ENCODE measurements around the gene ARHGAP26. TPM values are rescaled to one million over a fixed set of nuclear protein-coding genes. Genes with fewer than 3 reads are reported as not detected.

Gene ARHGAP26
- polyA plus RNA-seq, 3 donors, result 26.5 to 56.8 (median 28.7) TPM

DNA sequence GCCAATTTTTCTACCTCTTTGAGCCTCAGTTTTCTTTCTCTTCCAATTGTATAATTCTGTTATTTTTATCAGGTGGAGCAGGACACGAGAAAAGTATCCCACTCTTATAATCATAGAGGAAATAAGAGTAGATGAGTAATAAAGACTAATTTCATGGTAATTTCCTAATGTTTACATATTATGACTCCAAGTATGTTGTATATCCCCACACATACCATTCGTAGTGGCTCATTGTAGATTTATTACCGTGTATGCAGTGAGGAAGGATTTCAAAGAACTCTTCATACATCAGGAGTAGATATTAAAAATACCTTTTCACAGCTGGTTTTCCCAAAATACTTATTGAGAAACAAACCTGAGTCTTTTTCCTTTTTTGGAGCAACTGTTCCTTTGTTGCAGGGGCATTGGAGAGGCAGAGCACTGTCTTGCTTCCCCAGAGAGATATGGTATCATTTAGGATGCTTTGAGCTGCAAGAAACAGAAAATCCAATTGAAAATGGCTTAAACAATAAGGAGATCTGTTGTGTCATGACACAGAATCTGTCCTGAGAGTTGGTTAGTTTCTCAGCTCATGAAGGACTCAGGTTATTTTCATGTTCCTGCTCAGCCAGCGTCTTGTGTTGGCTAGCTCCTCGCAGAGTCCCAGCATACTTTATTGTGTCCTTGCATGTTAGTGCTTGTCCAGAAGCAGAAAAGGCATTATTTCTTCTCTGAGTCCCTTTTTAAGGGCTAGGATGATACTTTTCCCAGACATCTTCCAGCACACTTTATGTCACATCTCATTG, 291.2 kb downstream of the ARHGAP26 start:
- intact Hi-C loops (cut with micrococcal nuclease), result no loop called here
- Histone ChIP-seq H3K27me3 (ENCODE audit: control insufficient read depth in 2 of 2, insufficient read depth in 2 of 2, low read length in 2 of 2) (no peaks in the 10 kb centered on the region), H3K4me1 (ENCODE audit: control insufficient read depth in 1 of 2, insufficient read depth in 2 of 2, low read length in 2 of 2) (peaks cover 45 to 51% of the 10 kb centered on the region in 2 donors), H4K20me1 (ENCODE audit: insufficient read depth, low read length) (peaks cover 58% of the 10 kb centered on the region), H3K79me2 (ENCODE audit: insufficient read depth, low read length) (peaks cover 3% of the 10 kb centered on the region), H3K4me3 (replicated peaks in 1 of 3; ENCODE audit: low read depth in 2 of 3, low read length in 3 of 3) (no peak overlapping the region), H3K4me2 (replicated peaks; ENCODE audit: extremely low read depth, low read length, poor library complexity, severe bottlenecking) (no peak overlapping the region), H3K9me3 (replicated peaks in 1 of 2; ENCODE audit: control insufficient read depth in 1 of 2, insufficient read depth in 1 of 2, low read length in 2 of 2) (no peaks in the 10 kb centered on the region), H3K36me3 (replicated peaks in 1 of 2; ENCODE audit: control insufficient read depth in 1 of 2, insufficient read depth in 2 of 2, low read length in 2 of 2) (peaks cover 58 to 87% of the 10 kb centered on the region in 2 donors), H3K9ac (ENCODE audit: insufficient read depth, low read length, poor library complexity, severe bottlenecking) (no peak overlapping the region), H2AFZ (ENCODE audit: insufficient read depth, low read depth, low read length, poor library complexity, severe bottlenecking) (no peak overlapping the region), H3K27ac (ENCODE audit: low read depth in 1 of 2, low read length in 2 of 2) (no peak overlapping the region)
- Mint-ChIP-seq H3K27ac (no peak overlapping the region), H3K27me3 (ENCODE audit: low read depth in 3 of 3) (peaks cover 0 to 2% (median 1%) of the 10 kb centered on the region in 3 donors), H3K9me3 (no peaks in the 10 kb centered on the region), H3K36me3 (peaks cover 82 to 88% of the 10 kb centered on the region in 2 donors), H3K4me1 (peaks cover 64% of the 10 kb centered on the region), H3K4me3 (no peak overlapping the region)
- 88% methylated on average over 2 of the region's 5 CpGs for WGBS (ENCODE audit: insufficient coverage)
- no peak for DNase-seq
- TF ChIP-seq, protein P1, sequence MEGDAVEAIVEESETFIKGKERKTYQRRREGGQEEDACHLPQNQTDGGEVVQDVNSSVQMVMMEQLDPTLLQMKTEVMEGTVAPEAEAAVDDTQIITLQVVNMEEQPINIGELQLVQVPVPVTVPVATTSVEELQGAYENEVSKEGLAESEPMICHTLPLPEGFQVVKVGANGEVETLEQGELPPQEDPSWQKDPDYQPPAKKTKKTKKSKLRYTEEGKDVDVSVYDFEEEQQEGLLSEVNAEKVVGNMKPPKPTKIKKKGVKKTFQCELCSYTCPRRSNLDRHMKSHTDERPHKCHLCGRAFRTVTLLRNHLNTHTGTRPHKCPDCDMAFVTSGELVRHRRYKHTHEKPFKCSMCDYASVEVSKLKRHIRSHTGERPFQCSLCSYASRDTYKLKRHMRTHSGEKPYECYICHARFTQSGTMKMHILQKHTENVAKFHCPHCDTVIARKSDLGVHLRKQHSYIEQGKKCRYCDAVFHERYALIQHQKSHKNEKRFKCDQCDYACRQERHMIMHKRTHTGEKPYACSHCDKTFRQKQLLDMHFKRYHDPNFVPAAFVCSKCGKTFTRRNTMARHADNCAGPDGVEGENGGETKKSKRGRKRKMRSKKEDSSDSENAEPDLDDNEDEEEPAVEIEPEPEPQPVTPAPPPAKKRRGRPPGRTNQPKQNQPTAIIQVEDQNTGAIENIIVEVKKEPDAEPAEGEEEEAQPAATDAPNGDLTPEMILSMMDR (IDR thresholded peaks at IDR 0.05), result no peak

DNA sequence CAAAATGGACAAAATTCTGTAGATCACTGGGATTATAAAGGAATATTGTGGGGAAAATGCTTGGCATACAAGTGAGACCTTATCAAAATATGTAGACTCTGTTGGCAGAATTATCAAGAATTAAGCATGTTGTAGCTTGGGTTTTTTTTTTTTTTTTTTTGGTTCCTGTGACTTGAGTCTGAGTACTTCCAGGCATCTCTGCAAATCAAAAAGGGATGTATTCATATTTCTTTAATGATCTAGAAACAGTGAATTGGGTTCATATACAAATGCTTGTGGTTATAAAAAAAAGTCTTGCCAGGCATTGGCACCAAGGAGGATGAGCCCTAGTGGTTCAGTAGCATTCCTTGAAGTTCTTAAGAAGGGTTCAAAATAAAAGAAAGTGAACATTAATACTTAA, 292.2 kb downstream of the ARHGAP26 start:
- intact Hi-C loops (cut with micrococcal nuclease), result no loop called here
- Histone ChIP-seq H3K36me3 (replicated peaks in 1 of 2; ENCODE audit: control insufficient read depth in 1 of 2, insufficient read depth in 2 of 2, low read length in 2 of 2) (peaks cover 49 to 83% of the 10 kb centered on the region in 2 donors), H3K27ac (ENCODE audit: low read depth in 1 of 2, low read length in 2 of 2) (no peak overlapping the region), H3K27me3 (ENCODE audit: control insufficient read depth in 2 of 2, insufficient read depth in 2 of 2, low read length in 2 of 2) (no peaks in the 10 kb centered on the region), H3K4me1 (ENCODE audit: control insufficient read depth in 1 of 2, insufficient read depth in 2 of 2, low read length in 2 of 2) (peaks cover 48 to 52% of the 10 kb centered on the region in 2 donors), H3K4me3 (replicated peaks in 1 of 3; ENCODE audit: low read depth in 2 of 3, low read length in 3 of 3) (no peak overlapping the region), H3K9ac (ENCODE audit: insufficient read depth, low read length, poor library complexity, severe bottlenecking) (no peak overlapping the region), H3K4me2 (replicated peaks; ENCODE audit: extremely low read depth, low read length, poor library complexity, severe bottlenecking) (no peak overlapping the region), H2AFZ (ENCODE audit: insufficient read depth, low read depth, low read length, poor library complexity, severe bottlenecking) (no peak overlapping the region), H4K20me1 (ENCODE audit: insufficient read depth, low read length) (peaks cover 64% of the 10 kb centered on the region), H3K9me3 (replicated peaks in 1 of 2; ENCODE audit: control insufficient read depth in 1 of 2, insufficient read depth in 1 of 2, low read length in 2 of 2) (no peaks in the 10 kb centered on the region), H3K79me2 (ENCODE audit: insufficient read depth, low read length) (peaks cover 3% of the 10 kb centered on the region)
- TF ChIP-seq, protein P1 (IDR thresholded peaks at IDR 0.05), result no peak
- peaks cover 64% of the 10 kb centered on the region for H3K4me1 Mint-ChIP-seq
- no peak overlapping the region for H3K4me3 Mint-ChIP-seq
- DNase-seq, result no peak
- peaks cover 77 to 83% of the 10 kb centered on the region in 2 donors for H3K36me3 Mint-ChIP-seq
- H3K27ac Mint-ChIP-seq, result no peak overlapping the region
- no peaks in the 10 kb centered on the region for H3K9me3 Mint-ChIP-seq
- H3K27me3 Mint-ChIP-seq (ENCODE audit: low read depth in 3 of 3), result peaks cover 0 to 2% (median 1%) of the 10 kb centered on the region in 3 donors
